Activated CD8-positive, alpha-beta T cell treated with anti-CD3 and anti-CD28 coated beads for 36 hours (primary cell): ENCODE measurements around the gene NPAS2. TPM values are rescaled to one million over a fixed set of nuclear protein-coding genes. Genes with fewer than 3 reads are reported as not detected.

ENCODE experiments used
- ATAC-seq: fragments of 200-7000 bp; cut with Tn5 transposase; one replicate; pipeline ENCODE4 v1.10.0; 2021; ENCODE audit warnings: mild to moderate bottlenecking, moderate library complexity
- CTCF ChIA-PET: fragments of 350-600 bp; sonication (Branson Sonifier 250); formaldehyde crosslinking; loops from one replicate; lab custom pipeline; 2021; ENCODE audit warnings: antibody characterized with exemption; lab: Charles Lee
- POLR2A ChIA-PET: fragments of 350-600 bp; sonication (Branson Sonifier 250); formaldehyde crosslinking; loops from one replicate; lab custom pipeline; 2021; ENCODE audit warnings: antibody characterized with exemption; lab: Charles Lee
- DNase-seq: peaks from one replicate; pipeline ENCODE4 v3.0.0-alpha.2; 2020
- H3K27ac Mint-ChIP-seq: one replicate; pipeline ENCODE4 v1.8.0; 2021; ENCODE audit warnings: mild to moderate bottlenecking, mixed read lengths
- H3K27me3 Mint-ChIP-seq: one replicate; pipeline ENCODE4 v1.8.0; 2021; ENCODE audit warnings: mixed read lengths
- H3K36me3 Mint-ChIP-seq: one replicate; pipeline ENCODE4 v1.8.0; 2021; ENCODE audit warnings: low read depth, mixed read lengths
- H3K4me1 Mint-ChIP-seq: one replicate; pipeline ENCODE4 v1.8.0; 2021; ENCODE audit warnings: low read depth, mixed read lengths
- H3K4me3 Mint-ChIP-seq: one replicate; pipeline ENCODE4 v1.8.0; 2021; ENCODE audit warnings: mild to moderate bottlenecking, moderate library complexity, mixed read lengths
- H3K9me3 Mint-ChIP-seq: one replicate; pipeline ENCODE4 v1.8.0; 2021; ENCODE audit warnings: mixed read lengths
- intact Hi-C: fragments of 100-400 bp; cut with micrococcal nuclease; formaldehyde crosslinking; loops from one replicate; pipeline ENCODE4 v1.10.0; 2022
- total RNA-seq, 2 experiments: library from RNA; stranded (reverse); gene quantifications; one replicate each; pipeline ENCODE4 v1.2.3, GENCODE V29; 2021
- TF ChIP-seq, protein P1 (sequence below): fragments of 200-600 bp; IDR thresholded peaks from one replicate; pipeline ENCODE4 v1.8.0; 2022; ENCODE audit warnings: antibody characterized with exemption, mild to moderate bottlenecking

The NPAS2 gene
- total RNA-seq, 2 experiments from 2014 or later = 14.4 to 15.2 TPM

DNA sequence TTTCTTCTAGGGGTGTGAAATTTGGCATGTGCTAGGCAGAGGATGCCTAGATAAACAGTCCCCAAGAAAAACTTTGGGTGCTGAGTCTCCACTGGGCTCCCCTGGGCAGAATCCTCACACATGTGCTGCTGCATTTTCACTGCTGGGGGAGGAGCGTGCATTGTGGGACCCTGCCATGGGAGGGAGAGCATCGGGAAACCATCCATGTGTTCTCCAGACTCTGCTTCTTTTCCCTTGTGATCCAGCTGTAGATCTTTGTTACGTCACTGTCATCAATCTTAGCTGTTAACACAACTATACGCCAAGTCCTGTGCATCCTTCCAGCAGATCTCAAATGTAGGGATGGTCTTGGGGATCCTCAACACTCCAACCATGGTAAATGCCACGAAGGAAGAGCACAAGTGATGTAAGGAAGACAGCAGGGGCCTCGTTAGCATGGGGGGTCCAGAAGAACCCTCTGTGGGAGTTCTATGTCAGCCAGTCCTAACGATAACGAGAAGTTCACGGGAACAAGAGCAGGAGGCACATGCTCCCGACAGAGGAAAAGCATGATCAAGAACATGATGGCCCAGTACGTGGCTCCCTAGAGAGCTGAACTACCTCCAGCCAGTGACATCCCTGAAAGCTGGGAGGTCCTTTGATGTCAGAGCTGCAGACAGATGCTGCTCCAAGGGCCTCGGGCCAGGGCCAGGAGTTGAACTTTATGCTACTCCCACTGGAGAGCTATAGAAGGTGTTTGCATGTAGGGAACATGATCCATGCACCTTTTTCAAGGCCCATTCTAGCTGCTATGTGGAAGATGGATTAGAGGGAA, 41.1 kb upstream of the NPAS2 start:
- no peaks in the 10 kb centered on the region for H3K9me3 Mint-ChIP-seq
- DNase-seq = no peak
- ChIA-PET CTCF (no interaction called here), POLR2A (no interaction called here)
- H3K27ac Mint-ChIP-seq = no peak overlapping the region
- H3K4me1 Mint-ChIP-seq = no peaks in the 10 kb centered on the region
- H3K36me3 Mint-ChIP-seq = no peaks in the 10 kb centered on the region
- no peak for ATAC-seq
- TF ChIP-seq, protein P1, sequence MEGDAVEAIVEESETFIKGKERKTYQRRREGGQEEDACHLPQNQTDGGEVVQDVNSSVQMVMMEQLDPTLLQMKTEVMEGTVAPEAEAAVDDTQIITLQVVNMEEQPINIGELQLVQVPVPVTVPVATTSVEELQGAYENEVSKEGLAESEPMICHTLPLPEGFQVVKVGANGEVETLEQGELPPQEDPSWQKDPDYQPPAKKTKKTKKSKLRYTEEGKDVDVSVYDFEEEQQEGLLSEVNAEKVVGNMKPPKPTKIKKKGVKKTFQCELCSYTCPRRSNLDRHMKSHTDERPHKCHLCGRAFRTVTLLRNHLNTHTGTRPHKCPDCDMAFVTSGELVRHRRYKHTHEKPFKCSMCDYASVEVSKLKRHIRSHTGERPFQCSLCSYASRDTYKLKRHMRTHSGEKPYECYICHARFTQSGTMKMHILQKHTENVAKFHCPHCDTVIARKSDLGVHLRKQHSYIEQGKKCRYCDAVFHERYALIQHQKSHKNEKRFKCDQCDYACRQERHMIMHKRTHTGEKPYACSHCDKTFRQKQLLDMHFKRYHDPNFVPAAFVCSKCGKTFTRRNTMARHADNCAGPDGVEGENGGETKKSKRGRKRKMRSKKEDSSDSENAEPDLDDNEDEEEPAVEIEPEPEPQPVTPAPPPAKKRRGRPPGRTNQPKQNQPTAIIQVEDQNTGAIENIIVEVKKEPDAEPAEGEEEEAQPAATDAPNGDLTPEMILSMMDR = no peak
- no peaks in the 10 kb centered on the region for H3K27me3 Mint-ChIP-seq
- intact Hi-C loops = no loop called here
- no peak overlapping the region for H3K4me3 Mint-ChIP-seq

DNA sequence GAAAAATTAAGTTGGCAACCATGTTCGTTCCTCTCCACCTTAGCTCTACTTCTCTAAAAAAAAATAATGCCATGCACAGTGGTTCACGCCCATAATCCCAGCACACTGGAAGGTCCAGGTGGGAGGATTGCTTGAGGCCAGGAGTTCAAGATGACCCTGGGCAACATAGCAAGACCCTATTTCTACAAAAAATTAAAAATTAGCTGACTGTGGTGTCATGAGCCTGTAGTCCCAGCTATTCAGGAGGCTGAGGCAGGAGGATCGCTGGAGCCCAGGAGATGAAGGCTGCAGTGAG, 40.1 kb upstream of the NPAS2 start:
- H3K4me1 Mint-ChIP-seq = no peaks in the 10 kb centered on the region
- no peak overlapping the region for H3K27ac Mint-ChIP-seq
- TF ChIP-seq, protein P1 = no peak
- H3K9me3 Mint-ChIP-seq = no peaks in the 10 kb centered on the region
- no peaks in the 10 kb centered on the region for H3K27me3 Mint-ChIP-seq
- DNase-seq (no peak), ATAC-seq (no peak)
- H3K36me3 Mint-ChIP-seq = no peaks in the 10 kb centered on the region
- no peak overlapping the region for H3K4me3 Mint-ChIP-seq
- ChIA-PET CTCF (no interaction called here), POLR2A (no interaction called here)
- intact Hi-C loops = no loop called here

GRCh38 chr2:100780203-100781008, 39.5 kb upstream of the NPAS2 start:
- no peak for DNase-seq
- intact Hi-C loops = no loop called here
- Mint-ChIP-seq H3K4me1 (no peaks in the 10 kb centered on the region), H3K36me3 (no peaks in the 10 kb centered on the region), H3K9me3 (no peaks in the 10 kb centered on the region), H3K27me3 (no peaks in the 10 kb centered on the region), H3K27ac (no peak overlapping the region), H3K4me3 (no peak overlapping the region)
- no peak for ATAC-seq
- ChIA-PET POLR2A (no interaction called here), CTCF (no interaction called here)
- TF ChIP-seq, protein P1 = no peak

DNA sequence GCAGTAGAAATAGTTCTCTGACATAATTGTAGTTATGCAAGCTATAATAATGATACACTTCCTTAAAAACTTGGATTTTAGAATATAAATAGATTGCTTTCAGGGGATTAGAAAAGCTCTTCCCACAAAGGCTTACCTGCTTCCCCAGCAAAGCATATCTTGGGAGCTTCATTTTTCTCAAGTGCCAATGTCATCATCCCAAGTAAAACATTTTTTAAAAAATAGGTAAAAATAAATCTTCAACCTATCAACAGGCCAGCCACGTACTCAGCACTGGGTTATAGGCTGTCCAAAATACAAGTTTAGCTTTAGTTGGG, 39.0 kb upstream of the NPAS2 start:
- H3K4me1 Mint-ChIP-seq = no peaks in the 10 kb centered on the region
- CTCF ChIA-PET = interaction anchor here (1.2 kb wide), 1 partner anchor 16 kb away, joined by 3 read pairs; no protein-coding TSS in a partner anchor
- TF ChIP-seq, protein P1 = no peak
- intact Hi-C loops = no loop called here
- ATAC-seq = no peak
- no peaks in the 10 kb centered on the region for H3K36me3 Mint-ChIP-seq
- H3K27me3 Mint-ChIP-seq = no peaks in the 10 kb centered on the region
- H3K4me3 Mint-ChIP-seq = no peak overlapping the region
- H3K9me3 Mint-ChIP-seq = no peaks in the 10 kb centered on the region
- no peak for DNase-seq
- H3K27ac Mint-ChIP-seq = no peak overlapping the region
- POLR2A ChIA-PET = no interaction called here
